Measurements from ENCODE around the gene FGF11.

Gene FGF11

GRCh38 chr17:7439462-7440112 lies at the start of gene FGF11:
Gene FGF11, plus strand, starts transcription at chr17:7439512. Its CDS starts 109 bp downstream, at chr17:7439621.
- DNase-seq, result no peak

GRCh38 chr17:7389924-7390910 lies 49.1 kb upstream of the FGF11 start:
- DNase-seq, result no peak

- DNase-seq, result no peak
Measured at GRCh38 chr17:7391307-7391706, 48.0 kb upstream of the FGF11 start.

GRCh38 chr17:7392696-7393612 lies 46.4 kb upstream of the FGF11 start:
- DNase-seq, result no peak

GRCh38 chr17:7393613-7394451 lies 45.5 kb upstream of the FGF11 start:
- DNase-seq, result no peak

GRCh38 chr17:7394452-7395191 lies 44.7 kb upstream of the FGF11 start, which contains the start of gene PLSCR3:
Gene PLSCR3, minus strand, starts transcription at chr17:7394525. Its CDS starts 415 bp downstream, at chr17:7394110.
- no peak for DNase-seq

- DNase-seq, result no peak
Measured at GRCh38 chr17:7396147-7396546, 43.2 kb upstream of the FGF11 start.

- DNase-seq, result no peak
Measured at GRCh38 chr17:7398612-7399011, 40.7 kb upstream of the FGF11 start.

- DNase-seq, result no peak
Measured at GRCh38 chr17:7403043-7403726, 36.1 kb upstream of the FGF11 start.

- no peak for DNase-seq
Measured at GRCh38 chr17:7403727-7403976, 35.7 kb upstream of the FGF11 start.

GRCh38 chr17:7403977-7404736 lies 35.2 kb upstream of the FGF11 start, which contains the start of gene TMEM256:
Gene TMEM256, minus strand, starts transcription at chr17:7404097. Its CDS starts 13 bp downstream, at chr17:7404084.
- peak; percentile 90 for DNase-seq

GRCh38 chr17:7404737-7405349 lies 34.5 kb upstream of the FGF11 start:
- no peak for DNase-seq

- DNase-seq, result no peak
Measured at GRCh38 chr17:7405350-7406234, 33.7 kb upstream of the FGF11 start.

GRCh38 chr17:7406235-7406825 lies 33.0 kb upstream of the FGF11 start:
- peak; percentile 9 for DNase-seq

GRCh38 chr17:7407082-7407481 lies 32.2 kb upstream of the FGF11 start:
- no peak for DNase-seq

- no peak for DNase-seq
Measured at GRCh38 chr17:7407485-7408251, 31.6 kb upstream of the FGF11 start, which contains the start of gene NLGN2. Gene NLGN2, plus strand, starts transcription at chr17:7407845. Its CDS starts 411 bp downstream, at chr17:7408256.

- no peak for DNase-seq
Measured at GRCh38 chr17:7408252-7408727, 31.0 kb upstream of the FGF11 start.

All from NCI-H2107 (cell line).